ENCODE data around the gene FGF14. TPM values are rescaled to one million over a fixed set of nuclear protein-coding genes. Genes with fewer than 3 reads are reported as not detected.

Gene FGF14
- total RNA-seq, 1 experiment from 2014 or later = not detected

DNA sequence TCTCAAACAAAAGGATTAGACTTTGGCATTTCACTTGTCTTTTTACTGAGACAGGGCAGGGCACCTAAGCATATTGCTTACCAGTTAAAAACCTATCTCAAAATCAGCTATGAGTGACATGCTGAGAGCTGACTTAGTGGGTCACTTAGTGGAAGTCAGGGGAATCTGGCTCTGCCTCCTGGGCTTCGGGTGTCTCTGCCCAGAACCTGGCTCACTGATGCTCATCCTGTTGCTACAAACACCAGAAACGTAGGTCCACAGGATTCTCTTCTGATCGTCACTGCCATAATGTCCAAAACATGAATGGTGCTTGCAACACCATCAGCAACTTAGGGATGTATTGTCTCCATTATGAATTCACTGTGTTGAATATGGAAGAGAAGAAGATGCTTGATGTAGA, 673.2 kb downstream of the FGF14 start:
- Histone ChIP-seq H3F3A (ENCODE audit: low read length, unreplicated experiment) (no peaks in the 10 kb centered on the region), H3K4me3 (ENCODE audit: low read length) (no peak overlapping the region), H3K27ac (ENCODE audit: low read length) (no peak overlapping the region), H3K36me3 (ENCODE audit: low read depth, low read length) (no peaks in the 10 kb centered on the region), H3K9me2 (replicated peaks; ENCODE audit: low read length) (no peaks in the 10 kb centered on the region), H3K4me1 (ENCODE audit: insufficient read depth, low read length) (no peaks in the 10 kb centered on the region), H2AFZ (ENCODE audit: low read length) (no peak overlapping the region), H3K9ac (ENCODE audit: low read length) (no peak overlapping the region), H4K20me1 (ENCODE audit: low read length) (no peaks in the 10 kb centered on the region), H3K79me2 (ENCODE audit: low read length) (no peaks in the 10 kb centered on the region), H3K4me2 (ENCODE audit: low read length) (no peak overlapping the region), H3K27me3 (ENCODE audit: low read length) (no peaks in the 10 kb centered on the region), H3K9me3 (ENCODE audit: low read length) (no peaks in the 10 kb centered on the region)
- no TSS peak for BruUV-seq (replicated peaks)
- intact Hi-C loops (cut with micrococcal nuclease) = no loop called here
- DNase-seq (no peak), ATAC-seq (no peak)
- TF ChIP-seq EZH2 (IDR thresholded peaks at IDR 0.05; ENCODE audit: low read length, unreplicated experiment) = no peak
- no peak for TF ChIP-seq EZH2phosphoT487 (IDR thresholded peaks at IDR 0.05; ENCODE audit: borderline replicate concordance, low read length)
- TF ChIP-seq, protein P1, sequence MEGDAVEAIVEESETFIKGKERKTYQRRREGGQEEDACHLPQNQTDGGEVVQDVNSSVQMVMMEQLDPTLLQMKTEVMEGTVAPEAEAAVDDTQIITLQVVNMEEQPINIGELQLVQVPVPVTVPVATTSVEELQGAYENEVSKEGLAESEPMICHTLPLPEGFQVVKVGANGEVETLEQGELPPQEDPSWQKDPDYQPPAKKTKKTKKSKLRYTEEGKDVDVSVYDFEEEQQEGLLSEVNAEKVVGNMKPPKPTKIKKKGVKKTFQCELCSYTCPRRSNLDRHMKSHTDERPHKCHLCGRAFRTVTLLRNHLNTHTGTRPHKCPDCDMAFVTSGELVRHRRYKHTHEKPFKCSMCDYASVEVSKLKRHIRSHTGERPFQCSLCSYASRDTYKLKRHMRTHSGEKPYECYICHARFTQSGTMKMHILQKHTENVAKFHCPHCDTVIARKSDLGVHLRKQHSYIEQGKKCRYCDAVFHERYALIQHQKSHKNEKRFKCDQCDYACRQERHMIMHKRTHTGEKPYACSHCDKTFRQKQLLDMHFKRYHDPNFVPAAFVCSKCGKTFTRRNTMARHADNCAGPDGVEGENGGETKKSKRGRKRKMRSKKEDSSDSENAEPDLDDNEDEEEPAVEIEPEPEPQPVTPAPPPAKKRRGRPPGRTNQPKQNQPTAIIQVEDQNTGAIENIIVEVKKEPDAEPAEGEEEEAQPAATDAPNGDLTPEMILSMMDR (conservative IDR thresholded peaks at IDR 0.05; ENCODE audit: low read depth, low read length) = no peak
- ChIA-PET POLR2A (ENCODE audit: unreplicated experiment) (no interaction called here), CTCF (no interaction called here)

DNA sequence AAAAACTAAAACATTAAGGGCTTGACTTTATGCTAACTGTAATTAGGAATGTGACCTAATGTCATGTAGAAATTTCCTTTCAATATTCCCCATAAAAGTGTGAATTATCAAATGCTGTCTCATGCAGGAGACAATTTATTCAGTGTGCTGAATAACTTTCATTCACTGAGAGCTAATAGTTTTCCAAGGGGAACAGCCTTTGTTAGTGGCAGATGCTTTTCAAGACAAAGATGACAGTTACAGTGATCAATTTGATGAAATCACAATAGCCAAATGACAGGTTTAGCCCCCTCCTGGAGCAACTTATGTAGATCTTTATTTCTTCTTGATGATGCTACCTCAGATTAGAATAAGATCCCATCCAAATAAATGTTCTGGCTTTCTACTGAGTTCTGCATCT, 673.8 kb downstream of the FGF14 start:
- Histone ChIP-seq H3K27me3 (ENCODE audit: low read length) (no peaks in the 10 kb centered on the region), H3K36me3 (ENCODE audit: low read depth, low read length) (no peaks in the 10 kb centered on the region), H2AFZ (ENCODE audit: low read length) (no peak overlapping the region), H3K9ac (ENCODE audit: low read length) (no peak overlapping the region), H3F3A (ENCODE audit: low read length, unreplicated experiment) (no peaks in the 10 kb centered on the region), H3K4me2 (ENCODE audit: low read length) (no peak overlapping the region), H4K20me1 (ENCODE audit: low read length) (no peaks in the 10 kb centered on the region), H3K4me3 (ENCODE audit: low read length) (no peak overlapping the region), H3K4me1 (ENCODE audit: insufficient read depth, low read length) (no peaks in the 10 kb centered on the region), H3K27ac (ENCODE audit: low read length) (no peak overlapping the region), H3K79me2 (ENCODE audit: low read length) (no peaks in the 10 kb centered on the region), H3K9me2 (replicated peaks; ENCODE audit: low read length) (no peaks in the 10 kb centered on the region), H3K9me3 (ENCODE audit: low read length) (no peaks in the 10 kb centered on the region)
- no TSS peak for BruUV-seq (replicated peaks)
- ATAC-seq = no peak
- TF ChIP-seq EZH2phosphoT487 (IDR thresholded peaks at IDR 0.05; ENCODE audit: borderline replicate concordance, low read length) = no peak
- TF ChIP-seq, protein P1 (conservative IDR thresholded peaks at IDR 0.05; ENCODE audit: low read depth, low read length) = no peak
- ChIA-PET CTCF (no interaction called here), POLR2A (ENCODE audit: unreplicated experiment) (no interaction called here)
- intact Hi-C loops (cut with micrococcal nuclease) = no loop called here
- no peak for DNase-seq

DNA sequence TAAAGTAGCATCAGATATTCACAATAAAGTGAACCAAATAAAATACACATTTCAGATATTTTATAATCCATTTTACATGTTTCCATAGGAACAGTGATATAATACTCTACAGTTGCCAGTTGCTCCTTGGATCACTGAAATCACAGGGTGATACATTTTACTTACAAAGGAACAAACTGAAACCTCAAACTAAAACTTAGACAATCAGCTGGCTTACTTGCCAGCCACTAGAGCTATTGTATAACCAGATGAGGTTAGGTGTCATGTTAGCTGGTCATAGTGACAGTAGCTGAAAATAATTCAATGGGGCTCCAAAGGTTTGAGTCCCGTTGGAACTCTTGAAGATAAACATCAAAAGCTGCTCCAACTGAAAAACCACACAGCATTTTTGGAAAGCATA, 674.7 kb downstream of the FGF14 start:
- Histone ChIP-seq H3K27ac (ENCODE audit: low read length) (no peak overlapping the region), H3K4me1 (ENCODE audit: insufficient read depth, low read length) (no peaks in the 10 kb centered on the region), H3F3A (ENCODE audit: low read length, unreplicated experiment) (no peaks in the 10 kb centered on the region), H4K20me1 (ENCODE audit: low read length) (no peaks in the 10 kb centered on the region), H3K4me3 (ENCODE audit: low read length) (no peak overlapping the region), H3K27me3 (ENCODE audit: low read length) (no peaks in the 10 kb centered on the region), H3K9ac (ENCODE audit: low read length) (no peak overlapping the region), H3K9me2 (replicated peaks; ENCODE audit: low read length) (no peaks in the 10 kb centered on the region), H3K4me2 (ENCODE audit: low read length) (no peak overlapping the region), H3K79me2 (ENCODE audit: low read length) (no peaks in the 10 kb centered on the region), H3K9me3 (ENCODE audit: low read length) (no peaks in the 10 kb centered on the region), H3K36me3 (ENCODE audit: low read depth, low read length) (no peaks in the 10 kb centered on the region), H2AFZ (ENCODE audit: low read length) (no peak overlapping the region)
- no TSS peak for BruUV-seq (replicated peaks)
- CTCF ChIA-PET = interaction anchor here (0.5 kb wide), 1 partner anchor 30 kb away, joined by 3 read pairs; no protein-coding TSS in a partner anchor
- ATAC-seq (no peak), DNase-seq (no peak)
- TF ChIP-seq, protein P1 (conservative IDR thresholded peaks at IDR 0.05; ENCODE audit: low read depth, low read length) = no peak
- no peak for TF ChIP-seq EZH2 (IDR thresholded peaks at IDR 0.05; ENCODE audit: low read length, unreplicated experiment)
- no peak for TF ChIP-seq EZH2phosphoT487 (IDR thresholded peaks at IDR 0.05; ENCODE audit: borderline replicate concordance, low read length)
- intact Hi-C loops (cut with micrococcal nuclease) = no loop called here
- POLR2A ChIA-PET (ENCODE audit: unreplicated experiment) = no interaction called here

All from PC-3 (cell line).